NCI-H128 (cell line): ENCODE data around the gene KCNMA1.

ENCODE experiments used
- DNase-seq: peaks from one replicate; lab custom pipeline; 2025; ENCODE audit not compliant: unreplicated experiment; lab: John Stamatoyannopoulos, UW

Gene KCNMA1

GRCh38 chr10:76864922-76865321 lies 772.7 kb downstream of the KCNMA1 start:
- no peak for DNase-seq

- DNase-seq: no peak
These were observed 778.9 kb downstream of the KCNMA1 start for GRCh38 chr10:76858721-76859120.

- no peak for DNase-seq
These were observed 796.8 kb downstream of the KCNMA1 start for GRCh38 chr10:76840802-76841201.

- DNase-seq: no peak
These were observed 798.3 kb downstream of the KCNMA1 start for GRCh38 chr10:76839276-76839675.

- no peak for DNase-seq
These were observed 807.4 kb downstream of the KCNMA1 start for GRCh38 chr10:76830218-76830617.

GRCh38 chr10:76829724-76830123 lies 807.9 kb downstream of the KCNMA1 start:
- DNase-seq: no peak
